GM12878 (cell line): Measurements from ENCODE around the gene HPSE2.

Experiments
- ATF2 ChIP-seq: IDR thresholded peaks from 2 replicates; pipeline ENCODE4 v1.6.1; 2012; ENCODE audit warnings: low read length, inconsistent platforms
- BCL11A ChIP-seq: IDR thresholded peaks from 2 replicates; pipeline ENCODE4 v1.6.1; 2011; ENCODE audit warnings: low read depth, low read length
- EP300 ChIP-seq, 2 experiments: fragments of 150-350 bp in 1 of 2; IDR thresholded peaks; 2 replicates each; pipeline ENCODE4 v1.6.1; 2011 to 2012; ENCODE audit warnings: low read depth in 2 of 2, low read length in 2 of 2, borderline replicate concordance in 1 of 2, improper control_type of control experiment in 1 of 2, inconsistent platforms in 1 of 2; ENCODE audit not compliant: control insufficient read depth in 1 of 2
- JUNB ChIP-seq: IDR thresholded peaks from 2 replicates; pipeline ENCODE4 v1.6.1; 2016; ENCODE audit warnings: antibody characterized with exemption, mild to moderate bottlenecking
- MXI1 ChIP-seq: fragments of 150-350 bp; IDR thresholded peaks from 2 replicates; pipeline ENCODE4 v1.6.1; 2011; ENCODE audit warnings: low read depth, mild to moderate bottlenecking, inconsistent platforms, low read length, improper control_type of control experiment
- POLR2A ChIP-seq: IDR thresholded peaks from 2 replicates; pipeline ENCODE4 v1.6.1; 2011; ENCODE audit warnings: low read depth, mild to moderate bottlenecking, low read length
- RAD21 ChIP-seq: IDR thresholded peaks from 2 replicates; pipeline ENCODE4 v1.6.1; 2011; ENCODE audit warnings: mild to moderate bottlenecking, low read depth, low read length, moderate library complexity; ENCODE audit not compliant: insufficient read depth
- SMC3 ChIP-seq: IDR thresholded peaks from 2 replicates; pipeline ENCODE4 v1.6.1; 2011; ENCODE audit warnings: low read length, improper control_type of control experiment, borderline replicate concordance
- TF ChIP-seq, protein P1 (sequence below): IDR thresholded peaks from 2 replicates; pipeline ENCODE4 v1.6.1; 2011; ENCODE audit warnings: borderline replicate concordance, low read depth, mild to moderate bottlenecking, moderate library complexity, mixed read lengths, low read length; ENCODE audit not compliant: insufficient read depth; ENCODE audit errors: extremely low read length
- TF ChIP-seq, protein P2 (sequence below), 3 experiments: IDR thresholded peaks in 2 of 3; conservative IDR thresholded peaks in 1 of 3; 2 replicates each; pipeline ENCODE4 v1.5.1; 2011; ENCODE audit warnings: low read depth in 3 of 3, low read length in 3 of 3, mild to moderate bottlenecking in 3 of 3, control low read depth in 2 of 3, moderate library complexity in 2 of 3, inconsistent platforms in 1 of 3, mixed read lengths in 1 of 3; ENCODE audit not compliant: control insufficient read depth in 2 of 3, insufficient read depth in 1 of 3; ENCODE audit errors: extremely low read depth in 1 of 3
- TF ChIP-seq, protein P3 (sequence below): IDR thresholded peaks from 2 replicates; pipeline ENCODE4 v1.6.1; 2012; ENCODE audit warnings: low read depth, low read length, improper control_type of control experiment

DNA sequence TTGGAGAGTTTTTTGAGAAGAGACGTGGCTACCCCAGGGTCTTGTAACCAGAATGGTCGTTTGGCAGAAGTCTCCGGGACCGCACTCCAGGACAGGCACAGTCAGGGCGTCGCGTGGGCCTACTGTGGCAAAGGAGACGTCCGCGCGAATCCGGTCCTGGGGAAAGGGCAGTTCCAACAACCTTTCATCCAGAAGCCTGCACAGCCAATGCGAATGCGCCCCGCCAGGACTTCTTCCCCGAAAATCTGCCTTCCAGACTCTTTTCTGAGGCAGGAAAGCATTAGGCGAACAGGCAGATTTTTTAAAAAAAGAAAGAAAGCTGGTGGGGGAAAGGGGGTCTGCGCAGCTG, 2.0 kb downstream of the HPSE2 start:
- TF ChIP-seq, protein P1, sequence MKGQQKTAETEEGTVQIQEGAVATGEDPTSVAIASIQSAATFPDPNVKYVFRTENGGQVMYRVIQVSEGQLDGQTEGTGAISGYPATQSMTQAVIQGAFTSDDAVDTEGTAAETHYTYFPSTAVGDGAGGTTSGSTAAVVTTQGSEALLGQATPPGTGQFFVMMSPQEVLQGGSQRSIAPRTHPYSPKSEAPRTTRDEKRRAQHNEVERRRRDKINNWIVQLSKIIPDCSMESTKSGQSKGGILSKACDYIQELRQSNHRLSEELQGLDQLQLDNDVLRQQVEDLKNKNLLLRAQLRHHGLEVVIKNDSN, result no peak
- TF ChIP-seq RAD21 (no peak), EP300 (IDR thresholded peaks at IDR 0.05; ENCODE audit: borderline replicate concordance in 1 of 2, control insufficient read depth in 1 of 2, low read depth in 2 of 2, low read length in 2 of 2) (no peak), SMC3 (no peak), BCL11A (no peak), POLR2A (no peak), MXI1 (no peak), JUNB (no peak), ATF2 (no peak)
- TF ChIP-seq, protein P2, sequence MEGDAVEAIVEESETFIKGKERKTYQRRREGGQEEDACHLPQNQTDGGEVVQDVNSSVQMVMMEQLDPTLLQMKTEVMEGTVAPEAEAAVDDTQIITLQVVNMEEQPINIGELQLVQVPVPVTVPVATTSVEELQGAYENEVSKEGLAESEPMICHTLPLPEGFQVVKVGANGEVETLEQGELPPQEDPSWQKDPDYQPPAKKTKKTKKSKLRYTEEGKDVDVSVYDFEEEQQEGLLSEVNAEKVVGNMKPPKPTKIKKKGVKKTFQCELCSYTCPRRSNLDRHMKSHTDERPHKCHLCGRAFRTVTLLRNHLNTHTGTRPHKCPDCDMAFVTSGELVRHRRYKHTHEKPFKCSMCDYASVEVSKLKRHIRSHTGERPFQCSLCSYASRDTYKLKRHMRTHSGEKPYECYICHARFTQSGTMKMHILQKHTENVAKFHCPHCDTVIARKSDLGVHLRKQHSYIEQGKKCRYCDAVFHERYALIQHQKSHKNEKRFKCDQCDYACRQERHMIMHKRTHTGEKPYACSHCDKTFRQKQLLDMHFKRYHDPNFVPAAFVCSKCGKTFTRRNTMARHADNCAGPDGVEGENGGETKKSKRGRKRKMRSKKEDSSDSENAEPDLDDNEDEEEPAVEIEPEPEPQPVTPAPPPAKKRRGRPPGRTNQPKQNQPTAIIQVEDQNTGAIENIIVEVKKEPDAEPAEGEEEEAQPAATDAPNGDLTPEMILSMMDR (IDR thresholded peaks at IDR 0.05 in 2 of 3, conservative IDR thresholded peaks at IDR 0.05 in 1 of 3; ENCODE audit: control insufficient read depth in 2 of 3, extremely low read depth in 1 of 3, insufficient read depth in 1 of 3, low read depth in 3 of 3, low read length in 3 of 3), result no peak
- TF ChIP-seq, protein P3, sequence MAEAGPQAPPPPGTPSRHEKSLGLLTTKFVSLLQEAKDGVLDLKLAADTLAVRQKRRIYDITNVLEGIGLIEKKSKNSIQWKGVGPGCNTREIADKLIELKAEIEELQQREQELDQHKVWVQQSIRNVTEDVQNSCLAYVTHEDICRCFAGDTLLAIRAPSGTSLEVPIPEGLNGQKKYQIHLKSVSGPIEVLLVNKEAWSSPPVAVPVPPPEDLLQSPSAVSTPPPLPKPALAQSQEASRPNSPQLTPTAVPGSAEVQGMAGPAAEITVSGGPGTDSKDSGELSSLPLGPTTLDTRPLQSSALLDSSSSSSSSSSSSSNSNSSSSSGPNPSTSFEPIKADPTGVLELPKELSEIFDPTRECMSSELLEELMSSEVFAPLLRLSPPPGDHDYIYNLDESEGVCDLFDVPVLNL, result no peak
